Breast epithelium (tissue), 4 donors: ENCODE data around the gene P2RX1. TPM values are rescaled to one million over a fixed set of nuclear protein-coding genes. Genes with fewer than 3 reads are reported as not detected.

Source experiments
- DNase-seq, 2 donors: peaks; one replicate each; pipeline ENCODE4 v3.0.0-alpha.2; 2019; ENCODE audit warnings: low spot score in 2 of 2
- H3K27ac ChIP-seq, 2 donors: fragments of 200-600 bp; sonication (generic) in 1 of 2; one replicate each; pipeline ENCODE4 v1.5.1; 2016 to 2019; ENCODE audit warnings: mild to moderate bottlenecking in 1 of 2
- H3K27me3 ChIP-seq, 2 donors: fragments of 200-600 bp; sonication (generic) in 1 of 2; one replicate each; pipeline versions ENCODE4 v1.5.1 to v1.6.0; 2017 to 2019; ENCODE audit warnings: control low read depth in 1 of 2, mild to moderate bottlenecking in 1 of 2
- H3K36me3 ChIP-seq: fragments of 200-600 bp; one replicate; pipeline ENCODE4 v1.5.1; 2019
- H3K4me1 ChIP-seq, 2 donors: fragments of 200-600 bp; sonication (generic); one replicate each; pipeline ENCODE4 v1.5.1; 2016 to 2019; ENCODE audit warnings: control low read depth in 1 of 2
- H3K4me3 ChIP-seq, 3 donors: fragments of 200-600 bp; sonication (generic); 1 replicate in 2 of 3; 2 replicates in 1 of 3; pipeline ENCODE4 v1.5.1; 2016 to 2019; ENCODE audit warnings: mild to moderate bottlenecking in 3 of 3, moderate library complexity in 2 of 3
- H3K9me3 ChIP-seq, 2 donors: fragments of 200-600 bp; sonication (generic) in 1 of 2; one replicate each; pipeline ENCODE4 v1.5.1; 2016 to 2019; ENCODE audit warnings: control low read depth in 1 of 2
- CTCF ChIP-seq, 3 donors: fragments of 450-650 bp; IDR thresholded peaks; one replicate each; pipeline ENCODE4 v1.5.1; 2016 to 2017; ENCODE audit warnings: antibody characterized with exemption in 3 of 3, mild to moderate bottlenecking in 3 of 3, moderate library complexity in 3 of 3
- POLR2A ChIP-seq: fragments of 450-650 bp; IDR thresholded peaks from one replicate; pipeline ENCODE4 v1.6.1; 2016; ENCODE audit warnings: antibody characterized with exemption, mild to moderate bottlenecking, moderate library complexity
- POLR2AphosphoS5 ChIP-seq, 3 donors: sonication (generic); formaldehyde crosslinking; IDR thresholded peaks; one replicate each; pipeline ENCODE4 v1.6.1; 2017; ENCODE audit warnings: antibody characterized with exemption in 3 of 3
- intact Hi-C: fragments of 100-400 bp; cut with DNase I; formaldehyde crosslinking; loops from one replicate; pipeline ENCODE4 v1.15.1; 2023; ENCODE audit warnings: low total_unique reads
- total RNA-seq, 3 donors: library from RNA; depleted of rRNA; stranded (reverse); fragments of >200 nt; gene quantifications; one replicate each; pipeline ENCODE4 v1.1.0, GENCODE V29; 2016

P2RX1 gene
- total RNA-seq, 3 donors from 2014 or later: 1.2 to 3.5 (median 2.0) TPM

GRCh38 chr17:3907483-3908216, 8.6 kb downstream of the P2RX1 start:
- intact Hi-C loops: no loop called here
- Histone ChIP-seq H3K4me1 (no peaks in the 10 kb centered on the region), H3K36me3 (no peaks in the 10 kb centered on the region), H3K9me3 (no peaks in the 10 kb centered on the region), H3K4me3 (no peak overlapping the region), H3K27me3 (no peaks in the 10 kb centered on the region), H3K27ac (no peak overlapping the region)
- no peak for TF ChIP-seq POLR2A
- no peak for TF ChIP-seq POLR2AphosphoS5 (IDR thresholded peaks at IDR 0.05)
- TF ChIP-seq CTCF (IDR thresholded peaks at IDR 0.05): peak in 1 of 3 donors; percentile 19
- DNase-seq: no peak

DNA sequence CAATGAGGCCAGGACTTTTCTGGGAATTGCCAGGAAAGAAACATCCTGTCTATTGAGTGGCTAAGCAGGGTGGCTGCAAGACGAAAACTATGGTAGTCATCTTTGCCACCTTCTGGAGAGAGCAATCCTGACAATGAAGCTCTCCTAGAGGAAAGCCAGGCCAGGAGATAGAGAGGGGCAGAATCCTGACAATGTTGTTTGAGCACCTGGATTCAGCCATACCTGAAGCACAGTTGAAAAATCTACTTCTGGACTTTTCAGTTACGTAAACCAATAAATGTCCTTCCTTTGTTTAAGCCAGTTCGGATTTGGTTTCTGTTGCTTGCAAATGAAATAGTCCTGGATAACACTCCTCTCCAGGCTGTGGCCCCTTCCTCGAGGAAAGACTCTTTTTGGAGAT, 9.4 kb downstream of the P2RX1 start:
- TF ChIP-seq POLR2A (no peak), POLR2AphosphoS5 (IDR thresholded peaks at IDR 0.05) (no peak), CTCF (IDR thresholded peaks at IDR 0.05) (no peak)
- Histone ChIP-seq H3K27me3 (no peaks in the 10 kb centered on the region), H3K9me3 (no peaks in the 10 kb centered on the region), H3K4me3 (no peak overlapping the region), H3K36me3 (no peaks in the 10 kb centered on the region), H3K4me1 (no peaks in the 10 kb centered on the region), H3K27ac (no peak overlapping the region)
- DNase-seq: no peak
- intact Hi-C loops: no loop called here

- no peak overlapping the region for H3K27ac ChIP-seq
- no peaks in the 10 kb centered on the region for H3K4me1 ChIP-seq
- H3K9me3 ChIP-seq: no peaks in the 10 kb centered on the region
- no peak for DNase-seq
- H3K36me3 ChIP-seq: no peaks in the 10 kb centered on the region
- no peak overlapping the region for H3K4me3 ChIP-seq
- TF ChIP-seq CTCF (IDR thresholded peaks at IDR 0.05) (no peak), POLR2AphosphoS5 (IDR thresholded peaks at IDR 0.05) (no peak), POLR2A (no peak)
- intact Hi-C loops: no loop called here
- H3K27me3 ChIP-seq: no peaks in the 10 kb centered on the region
These were observed 11.2 kb downstream of the P2RX1 start for GRCh38 chr17:3905017-3905520.

- no peak overlapping the region for H3K27ac ChIP-seq
- no peaks in the 10 kb centered on the region for H3K9me3 ChIP-seq
- H3K4me1 ChIP-seq: no peaks in the 10 kb centered on the region
- no peak for DNase-seq
- H3K27me3 ChIP-seq: no peaks in the 10 kb centered on the region
- no peaks in the 10 kb centered on the region for H3K36me3 ChIP-seq
- intact Hi-C loops: no loop called here
- TF ChIP-seq CTCF (IDR thresholded peaks at IDR 0.05) (no peak), POLR2A (no peak)
- H3K4me3 ChIP-seq: no peak overlapping the region
These were observed 11.8 kb downstream of the P2RX1 start for GRCh38 chr17:3904501-3904900.

- Histone ChIP-seq H3K9me3 (no peaks in the 10 kb centered on the region), H3K36me3 (no peaks in the 10 kb centered on the region), H3K27ac (no peak overlapping the region), H3K4me3 (no peak overlapping the region), H3K4me1 (no peaks in the 10 kb centered on the region), H3K27me3 (no peaks in the 10 kb centered on the region)
- intact Hi-C loops: no loop called here
- no peak for TF ChIP-seq CTCF (IDR thresholded peaks at IDR 0.05)
- no peak for TF ChIP-seq POLR2A
- no peak for TF ChIP-seq POLR2AphosphoS5 (IDR thresholded peaks at IDR 0.05)
- no peak for DNase-seq
These were observed 12.4 kb downstream of the P2RX1 start for GRCh38 chr17:3903881-3904290.
